K562 (cell line): ENCODE data around the gene RNF26. TPM values are rescaled to one million over a fixed set of nuclear protein-coding genes. Genes with fewer than 3 reads are reported as not detected.
A peak's percentile ranks its signal among the peaks of the same experiment; 100 is the strongest.

Experiments
- ATAC-seq: fragments of 200-7000 bp; cut with Tn5 transposase; 3 replicates; pipeline ENCODE4 v1.9.1; 2020; ENCODE audit warnings: moderate library complexity
- Bru-seq: library from RNA; stranded (reverse); fragments of 400-500 nt; gene quantifications from one replicate; lab custom pipeline; 2021; lab: Mats Ljungman, UMichigan
- BruChase-seq, 2 experiments: library from RNA; stranded (reverse); fragments of 400-500 nt; gene quantifications; one replicate each; lab custom pipeline; 2021; lab: Mats Ljungman, UMichigan
- BruUV-seq: library from RNA; stranded (reverse); fragments of 400-500 nt; replicated peaks from 2 replicates; lab custom pipeline; 2021; lab: Mats Ljungman, UMichigan
- CTCF ChIA-PET: fragments of 300-600 bp; formaldehyde crosslinking; extraction: SDS; loops from one replicate; lab custom pipeline; 2021; ENCODE audit warnings: low intra/inter-chr PET ratio; lab: Yijun Ruan, JAX
- POLR2A ChIA-PET: fragments of 300-600, 350-650 bp; sonication (Branson Sonifier 250); formaldehyde crosslinking; extraction: SDS; loops from one replicate; lab custom pipeline; 2021; ENCODE audit warnings: antibody characterized with exemption, inconsistent platforms; lab: Yijun Ruan, JAX
- DNase-seq, 4 experiments: peaks; one replicate each; pipeline versions ENCODE4 v3.0.0 to v3.0.0-alpha.2; 2011 to 2018; ENCODE audit warnings: low spot score in 3 of 4, mixed read lengths in 3 of 4; ENCODE audit errors: extremely low read depth in 1 of 4
- FAIRE-seq: peaks from 2 replicates; lab custom pipeline; 2011; peaks lifted over from hg19 to GRCh38; lab: Jason Lieb, UNC
- H2AFZ ChIP-seq: 2 replicates; pipeline ENCODE4 v1.6.0; 2011; ENCODE audit warnings: low read depth, low read length, control low read depth, inconsistent platforms
- H3K27ac ChIP-seq: fragments of 200-600 bp; 3 replicates; pipeline ENCODE4 v1.8.0; 2011; ENCODE audit warnings: low read depth, mild to moderate bottlenecking, control low read depth, inconsistent platforms, low read length, moderate library complexity, mixed read lengths; ENCODE audit errors: extremely low read depth
- H3K27me3 ChIP-seq, 2 experiments: fragments of 300-600 bp in 1 of 2; 2 replicates in 1 of 2; 3 replicates in 1 of 2; pipeline versions ENCODE4 v1.6.0 to v1.8.0; 2011; ENCODE audit warnings: inconsistent platforms in 2 of 2, low read length in 2 of 2, mild to moderate bottlenecking in 1 of 2, mixed read lengths in 1 of 2, moderate library complexity in 1 of 2; ENCODE audit not compliant: control insufficient read depth in 2 of 2, insufficient read depth in 2 of 2
- H3K36me3 ChIP-seq: fragments of 300-600 bp; 3 replicates; pipeline ENCODE4 v1.8.0; 2011; ENCODE audit warnings: mild to moderate bottlenecking, low read length, inconsistent platforms; ENCODE audit not compliant: control insufficient read depth, insufficient read depth
- H3K4me1 ChIP-seq, 2 experiments: fragments of 200-600 bp in 1 of 2; replicated peaks in 1 of 2; 2 replicates in 1 of 2; 3 replicates in 1 of 2; pipeline versions ENCODE4 v1.5.1 to v1.8.0; 2011; ENCODE audit warnings: inconsistent platforms in 2 of 2, low read length in 2 of 2, mild to moderate bottlenecking in 1 of 2, mixed read lengths in 1 of 2, moderate library complexity in 1 of 2; ENCODE audit not compliant: control insufficient read depth in 2 of 2, insufficient read depth in 2 of 2
- H3K4me2 ChIP-seq: 2 replicates; pipeline ENCODE4 v1.6.1; 2011; ENCODE audit warnings: low read length, control low read depth, inconsistent platforms, mixed read lengths; ENCODE audit not compliant: insufficient read depth
- H3K4me3 ChIP-seq: fragments of 200-600 bp; sonication (generic), shearing (Covaris generic); 2 replicates; pipeline ENCODE4 v1.5.1; 2016; ENCODE audit warnings: control low read depth, inconsistent platforms
- H3K79me2 ChIP-seq: fragments of 200-600 bp; 3 replicates; pipeline ENCODE4 v1.8.0; 2011; ENCODE audit warnings: low read length, inconsistent platforms; ENCODE audit not compliant: control insufficient read depth, insufficient read depth
- H3K9ac ChIP-seq, 2 experiments: 2 replicates each; pipeline versions ENCODE4 v1.6.0 to v1.6.1; 2011; ENCODE audit warnings: low read depth in 2 of 2, low read length in 2 of 2, control low read depth in 1 of 2, inconsistent platforms in 1 of 2, mild to moderate bottlenecking in 1 of 2, mixed read lengths in 1 of 2; ENCODE audit not compliant: insufficient read depth in 1 of 2
- H3K9me1 ChIP-seq: one replicate; pipeline ENCODE4 v1.6.0; 2011; ENCODE audit warnings: inconsistent platforms, mild to moderate bottlenecking, low read length, moderate library complexity; ENCODE audit not compliant: control insufficient read depth, insufficient read depth
- H3K9me3 ChIP-seq: replicated peaks from 2 replicates; pipeline ENCODE4 v1.5.1; 2011; ENCODE audit warnings: low read depth, low read length, inconsistent platforms; ENCODE audit not compliant: control insufficient read depth, insufficient read depth
- H4K20me1 ChIP-seq: replicated peaks from 2 replicates; pipeline ENCODE4 v1.6.1; 2011; ENCODE audit warnings: low read length, inconsistent platforms, mixed read lengths; ENCODE audit not compliant: control insufficient read depth, insufficient read depth
- C11orf30 ChIP-seq: fragments of 450-650 bp; IDR thresholded peaks from 2 replicates; pipeline ENCODE4 v1.6.1; 2016; ENCODE audit warnings: low read depth, mild to moderate bottlenecking
- CREM ChIP-seq: IDR thresholded peaks from 2 replicates; pipeline ENCODE4 v1.6.1; 2014; ENCODE audit warnings: antibody characterized with exemption, low read depth
- FOS ChIP-seq: IDR thresholded peaks from 3 replicates; pipeline ENCODE4 v1.6.1; 2011; ENCODE audit not compliant: insufficient read length; ENCODE audit errors: extremely low read depth
- NR2C1 ChIP-seq, 2 experiments: fragments of 450-650 bp; IDR thresholded peaks; 2 replicates each; pipeline ENCODE4 v1.6.1; 2017; ENCODE audit warnings: mild to moderate bottlenecking in 2 of 2, antibody characterized with exemption in 1 of 2, inconsistent platforms in 1 of 2, missing compliant biosample characterization in 1 of 2, missing genetic modification characterization in 1 of 2
- POLR2AphosphoS5 ChIP-seq: IDR thresholded peaks from 2 replicates; pipeline ENCODE4 v1.6.1; 2011; ENCODE audit warnings: mild to moderate bottlenecking, low read depth, low read length, moderate library complexity; ENCODE audit not compliant: control insufficient read depth, insufficient read depth
- SAP30 ChIP-seq: fragments of 200-600 bp; sonication (generic); IDR thresholded peaks from 2 replicates; pipeline ENCODE4 v1.6.1; 2012; ENCODE audit warnings: borderline replicate concordance, low read depth, mild to moderate bottlenecking, moderate library complexity, low read length, control low read depth, inconsistent platforms; ENCODE audit not compliant: insufficient read depth, poor library complexity, severe bottlenecking
- VEZF1 ChIP-seq: fragments of 200-800 bp; sonication (Bioruptor generic); IDR thresholded peaks from 2 replicates; pipeline ENCODE4 v1.6.1; 2017; ENCODE audit warnings: missing genetic modification characterization, missing compliant biosample characterization
- ZKSCAN8 ChIP-seq: fragments of 200-800 bp; sonication (Bioruptor generic); IDR thresholded peaks from 2 replicates; pipeline ENCODE4 v1.6.1; 2016; ENCODE audit warnings: missing genetic modification characterization, missing compliant biosample characterization
- WGBS: fragments of 100-300 bp; shearing (Covaris generic); methylation state at CpG from one replicate; pipeline ENCODE4 v1.1.6; 2016; ENCODE audit warnings: low coverage, mixed read lengths; ENCODE audit not compliant: insufficient coverage; ENCODE audit errors: missing lambda C conversion rate; 5-methylcytosine and 5-hydroxymethylcytosine counted together
- in situ Hi-C: fragments of 300-500 bp; cut with MboI; formaldehyde crosslinking; loops from 4 replicates; pipeline ENCODE4 v1.15.0; 2018; ENCODE audit warnings: inconsistent platforms, mixed read lengths
- intact Hi-C: fragments of 100-400 bp; cut with micrococcal nuclease; formaldehyde crosslinking; loops from 2 replicates; pipeline ENCODE4 v1.14.2; 2022
- long read RNA-seq, 3 experiments: library from polyadenylated mRNA in 2 of 3; library from RNA in 1 of 3; unstranded in 2 of 3; stranded (forward) in 1 of 3; transcript quantifications; one replicate each; pipeline ENCODE4 v2.0.0, GENCODE V29; 2019 to 2022
- polyA minus RNA-seq, 3 experiments: library from RNA; depleted of rRNA, polyadenylated mRNA; stranded (reverse); fragments of >200 nt; gene quantifications; 2 replicates each; pipeline ENCODE4 v1.2.3, GENCODE V29; 2011
- polyA plus RNA-seq, 8 experiments: library from polyadenylated mRNA; depleted of rRNA in 4 of 8; stranded (reverse) in 5 of 8; unstranded in 3 of 8; fragments of >200 nt; fragmentation: Nextera tagmentation in 2 of 8; fragmentation: Illumina TruSeq in 1 of 8; extraction: Ambion mirVana in 2 of 8; extraction: Trizol in 1 of 8; gene quantifications; 2 replicates each; pipeline versions ENCODE4 v1.2.1 to v1.2.3, GENCODE V29; 2011 to 2014; ENCODE audit warnings: inconsistent platforms in 1 of 8, missing spikeins in 1 of 8
- total RNA-seq, 7 experiments: library from RNA; depleted of rRNA in 6 of 7; stranded (reverse); fragments of >200 nt in 6 of 7; fragmentation: Illumina TruSeq in 2 of 7; extraction: Trizol in 2 of 7; gene quantifications; 2 replicates each; pipeline versions ENCODE4 v1.2.1 to v1.2.3, GENCODE V29; 2011 to 2021; ENCODE audit warnings: low replicate concordance in 1 of 7
- TF ChIP-seq, protein P1 (sequence below): fragments of 450-650 bp; conservative IDR thresholded peaks from 2 replicates; pipeline ENCODE4 v1.6.1; 2016; ENCODE audit warnings: missing genetic modification characterization, low read depth, mild to moderate bottlenecking, control low read depth, missing compliant biosample characterization

Gene RNF26
- total RNA-seq (2011; cell fraction: chromatin; rRNA removed; ENCODE audit: low replicate concordance): 18.1 and 52.5 TPM in 2 replicates
- total RNA-seq (2011; cell fraction: nucleolus; rRNA removed): 71.2 and 72.0 TPM in 2 replicates
- 65.0 and 76.6 TPM in 2 replicates for total RNA-seq (2011; cell fraction: nucleoplasm; rRNA removed)
- 7.3 and 10.0 TPM in 2 replicates for total RNA-seq (2014; rRNA removed)
- total RNA-seq (2014; rRNA removed; fragmentation: Illumina TruSeq; extraction: Trizol): 8.7 and 9.3 TPM in 2 replicates
- total RNA-seq (2015; rRNA removed; fragmentation: Illumina TruSeq; extraction: Trizol): 12.7 and 13.9 TPM in 2 replicates
- 50.0 and 53.6 TPM in 2 replicates for total RNA-seq (2021)
- 16.3 and 27.7 TPM in 2 replicates for polyA plus RNA-seq (2011; rRNA removed)
- 48.6 and 60.9 TPM in 2 replicates for polyA plus RNA-seq (2011; cell fraction: cytosol; rRNA removed)
- 20.0 and 26.8 TPM in 2 replicates for polyA plus RNA-seq (2011; cell fraction: nucleus; rRNA removed)
- 40.1 and 40.8 TPM in 2 replicates for polyA plus RNA-seq (2012)
- polyA plus RNA-seq (2014; fragmentation: Illumina TruSeq; extraction: Trizol): 39.5 and 48.8 TPM in 2 replicates
- 1 to 10 TPM; 5.3 to 8.4 TPM for polyA plus RNA-seq (2014; fragmentation: Nextera tagmentation; extraction: Ambion mirVana)
- 25.9 and 26.7 TPM in 2 replicates for polyA plus RNA-seq (2014; rRNA removed)
- polyA minus RNA-seq (2011; rRNA and poly(A)+ RNA removed): 24.3 and 29.3 TPM in 2 replicates
- polyA minus RNA-seq (2011; cell fraction: cytosol; rRNA and poly(A)+ RNA removed): 44.8 and 51.4 TPM in 2 replicates
- 19.1 and 29.9 TPM in 2 replicates for polyA minus RNA-seq (2011; cell fraction: nucleus; rRNA and poly(A)+ RNA removed)
- percentile 89 among the genes with signal in this experiment for Bru-seq, nascent RNA
- percentile 89 among the genes with signal in this experiment for BruChase-seq, experiment 1, labeled RNA remaining after a 2-hour chase
- percentile 94 among the genes with signal in this experiment for BruChase-seq, experiment 2, labeled RNA remaining after a 6-hour chase
- long read RNA-seq, experiment 1, transcript RNF26-201 (1 exons, 2,787 nt): major isoform, 199 of 199 reads
- long read RNA-seq, experiment 1, partial matches to known transcripts: 0 of 199 reads
- long read RNA-seq, experiment 1, other reads (novel, unspliced or antisense): 0 of 199 reads
- long read RNA-seq, experiment 2, transcript RNF26-201 (1 exons, 2,787 nt): major isoform, 92 of 92 reads
- long read RNA-seq, experiment 2, partial matches to known transcripts: 0 of 92 reads
- long read RNA-seq, experiment 2, other reads (novel, unspliced or antisense): 0 of 92 reads
- long read RNA-seq, experiment 3, transcript RNF26-201 (1 exons, 2,787 nt): major isoform, 43 of 43 reads
- long read RNA-seq, experiment 3, partial matches to known transcripts: 0 of 43 reads
- long read RNA-seq, experiment 3, other reads (novel, unspliced or antisense): 0 of 43 reads

GRCh38 chr11:119334174-119334930 is at the start of gene RNF26:
TSS of gene RNF26 (plus strand) at chr11:119334527. CDS start at chr11:119335123, 596 bp downstream.
- no peaks in the 10 kb centered on the region for H4K20me1 ChIP-seq
- peak within 1 kb of the TSS; percentile 93 for H2AFZ ChIP-seq
- intact Hi-C loops: no loop called here
- in situ Hi-C loops: no loop called here
- no peaks in the 10 kb centered on the region for H3K9me3 ChIP-seq
- 1% methylated on average over 42 of the region's 54 CpGs for WGBS
- POLR2A ChIA-PET: interaction anchor here (0.6 to 1.0 kb wide), 4 partner anchors 11 to 1612 kb away, joined by 4 to 6 read pairs (median 4); partner anchors contain the start of gene MCAM
- DNase-seq: peak; percentile 98 to 100 (median 99)
- CTCF ChIA-PET: no interaction called here
- ATAC-seq: peak; percentile 92
- H3K4me2 ChIP-seq: peak within 1 kb of the TSS; percentile 95
- peaks cover 17% of the 10 kb centered on the region; the same call in 1 of the 3 replicates for H3K36me3 ChIP-seq
- BruUV-seq: no TSS peak
- peak within 1 kb of the TSS; percentile 76 for H3K27ac ChIP-seq
- H3K27me3 ChIP-seq: no peaks in the 10 kb centered on the region
- H3K9ac ChIP-seq: peak within 1 kb of the TSS; percentile 88 to 97
- FAIRE-seq: peak; percentile 100
- no peaks in the 10 kb centered on the region for H3K9me1 ChIP-seq
- H3K4me3 ChIP-seq: peak within 1 kb of the TSS; percentile 61
- peaks cover 20 to 44% of the 10 kb centered on the region in 2 experiments; a peak in 4 of 5 replicates for H3K4me1 ChIP-seq
- H3K79me2 ChIP-seq: peaks cover 30% of the 10 kb centered on the region
- TF ChIP-seq, protein P1, sequence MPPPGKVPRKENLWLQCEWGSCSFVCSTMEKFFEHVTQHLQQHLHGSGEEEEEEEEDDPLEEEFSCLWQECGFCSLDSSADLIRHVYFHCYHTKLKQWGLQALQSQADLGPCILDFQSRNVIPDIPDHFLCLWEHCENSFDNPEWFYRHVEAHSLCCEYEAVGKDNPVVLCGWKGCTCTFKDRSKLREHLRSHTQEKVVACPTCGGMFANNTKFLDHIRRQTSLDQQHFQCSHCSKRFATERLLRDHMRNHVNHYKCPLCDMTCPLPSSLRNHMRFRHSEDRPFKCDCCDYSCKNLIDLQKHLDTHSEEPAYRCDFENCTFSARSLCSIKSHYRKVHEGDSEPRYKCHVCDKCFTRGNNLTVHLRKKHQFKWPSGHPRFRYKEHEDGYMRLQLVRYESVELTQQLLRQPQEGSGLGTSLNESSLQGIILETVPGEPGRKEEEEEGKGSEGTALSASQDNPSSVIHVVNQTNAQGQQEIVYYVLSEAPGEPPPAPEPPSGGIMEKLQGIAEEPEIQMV (tag): no peak
- TF ChIP-seq CREM: peak; percentile 92
- peak; percentile 92 for TF ChIP-seq FOS
- peak; percentile 87 for TF ChIP-seq SAP30
- peak; percentile 29; the same call in 1 of the 2 replicates for TF ChIP-seq VEZF1 (CRISPR knock-in tag)
- peak; percentile 90 for TF ChIP-seq POLR2AphosphoS5
- peak; percentile 81 for TF ChIP-seq NR2C1 (IDR thresholded peaks at IDR 0.05)
- peak; percentile 85 for TF ChIP-seq NR2C1 (tag; IDR thresholded peaks at IDR 0.05)
- TF ChIP-seq ZKSCAN8 (CRISPR knock-in tag): no peak
- TF ChIP-seq C11orf30: peak; percentile 97
